Naive thymus-derived CD8-positive, alpha-beta T cell (primary cell): ENCODE data around the gene DEXI. TPM values are rescaled to one million over a fixed set of nuclear protein-coding genes. Genes with fewer than 3 reads are reported as not detected.
A peak's percentile ranks its signal among the peaks of the same experiment; 100 is the strongest.
"Not testable (repeated sequence)": the region's sequence is repeated elsewhere in the genome, so short reads cannot be mapped to it uniquely, and the experiment has no call there.

Experiments used
- ATAC-seq, 2 donors: fragments of 150-1000 bp; cut with Tn5 transposase in 1 of 2; sonication (Bioruptor Pico), chemical (Tn5 transposase) in 1 of 2; 1 replicate in 1 of 2; 2 replicates in 1 of 2; pipeline ENCODE4 v1.10.0; 2021; ENCODE audit warnings: mild to moderate bottlenecking in 2 of 2, moderate library complexity in 2 of 2
- POLR2A ChIA-PET: fragments of 350-600 bp; sonication (Branson Sonifier 250); formaldehyde crosslinking; loops from one replicate; lab custom pipeline; 2021; ENCODE audit warnings: antibody characterized with exemption; lab: Charles Lee
- DNase-seq, 10 donors: peaks; one replicate each; pipeline versions ENCODE4 v3.0.0 to v3.0.0-alpha.2; 2020 to 2022
- H3K27ac Mint-ChIP-seq, 10 donors: one replicate each; pipeline ENCODE4 v1.8.0; 2020 to 2022; ENCODE audit warnings: mild to moderate bottlenecking in 10 of 10, mixed read lengths in 10 of 10, moderate library complexity in 4 of 10, inconsistent platforms in 1 of 10
- H3K27me3 Mint-ChIP-seq, 5 donors: one replicate each; pipeline ENCODE4 v1.8.0; 2021 to 2022; ENCODE audit warnings: mixed read lengths in 5 of 5
- H3K36me3 Mint-ChIP-seq, 3 donors: one replicate each; pipeline ENCODE4 v1.8.0; 2020 to 2022; ENCODE audit warnings: mixed read lengths in 3 of 3, mild to moderate bottlenecking in 2 of 3, inconsistent platforms in 1 of 3
- H3K4me1 Mint-ChIP-seq, 4 donors: one replicate each; pipeline ENCODE4 v1.8.0; 2021 to 2022; ENCODE audit warnings: mixed read lengths in 4 of 4
- H3K4me3 Mint-ChIP-seq, 10 donors: one replicate each; pipeline ENCODE4 v1.8.0; 2020 to 2022; ENCODE audit warnings: mild to moderate bottlenecking in 10 of 10, mixed read lengths in 10 of 10, moderate library complexity in 6 of 10, inconsistent platforms in 1 of 10
- H3K9me3 Mint-ChIP-seq, 9 donors: one replicate each; pipeline ENCODE4 v1.8.0; 2020 to 2022; ENCODE audit warnings: mixed read lengths in 9 of 9, mild to moderate bottlenecking in 3 of 9, inconsistent platforms in 1 of 9, moderate library complexity in 1 of 9
- polyA plus RNA-seq, 3 donors: library from polyadenylated mRNA; unstranded; fragments of 300-500 nt; fragmentation: Illumina TruSeq; gene quantifications; one replicate each; pipeline ENCODE4 v1.2.3, GENCODE V29; 2021
- total RNA-seq, 8 experiments: library from RNA in 2 of 8; stranded (reverse) in 2 of 8; gene quantifications; one replicate each; pipeline ENCODE4 v1.2.3 and lab custom pipeline; 2021 to 2026

DEXI gene
- total and polyA plus RNA-seq, 5 experiments from 2014 or later, result 30.5 to 60.4 (median 50.8) TPM

- DNase-seq, result peak in 7 of 10 donors; percentile 29 to 75 (median 53)
- Mint-ChIP-seq H3K36me3 (no peaks in the 10 kb centered on the region), H3K4me3 (peak overlapping the region in 9 of 10 donors; percentile 1 to 71 (median 63)), H3K27me3 (no peaks in the 10 kb centered on the region), H3K27ac (peak overlapping the region; percentile 58 to 93 (median 82)), H3K9me3 (no peaks in the 10 kb centered on the region), H3K4me1 (peaks cover 22 to 76% (median 66%) of the 10 kb centered on the region in 4 donors)
- POLR2A ChIA-PET, result interaction anchor here (0.6 to 0.9 kb wide), 2 partner anchors 157 to 307 kb away, joined by 3 to 4 read pairs; partner anchors contain the start of gene SOCS1
- peak; percentile 67 to 86 for ATAC-seq
These were observed 7.2 kb upstream of the DEXI start for GRCh38 chr16:10949424-10949970.

- POLR2A ChIA-PET, result no interaction called here
- H3K36me3 Mint-ChIP-seq, result no peaks in the 10 kb centered on the region
- DNase-seq (no peak), ATAC-seq (no peak)
- H3K27me3 Mint-ChIP-seq, result no peaks in the 10 kb centered on the region
- H3K9me3 Mint-ChIP-seq, result no peaks in the 10 kb centered on the region
- H3K4me3 Mint-ChIP-seq, result peak overlapping the region in 4 of 10 donors; percentile 26 to 58 (median 43)
- peak overlapping the region in 3 of 10 donors; percentile 32 to 77 (median 50) for H3K27ac Mint-ChIP-seq
- peaks cover 22 to 75% (median 69%) of the 10 kb centered on the region in 4 donors for H3K4me1 Mint-ChIP-seq
These were observed 5.0 kb upstream of the DEXI start for GRCh38 chr16:10947211-10947787.

GRCh38 chr16:10946308-10946707, 4.0 kb upstream of the DEXI start:
- no peaks in the 10 kb centered on the region for H3K36me3 Mint-ChIP-seq
- peaks cover 22 to 77% (median 71%) of the 10 kb centered on the region in 4 donors for H3K4me1 Mint-ChIP-seq
- peak overlapping the region in 6 of 10 donors; percentile 30 to 80 (median 64) for H3K27ac Mint-ChIP-seq
- no peaks in the 10 kb centered on the region for H3K9me3 Mint-ChIP-seq
- peak overlapping the region in 9 of 10 donors; percentile 49 to 95 (median 89) for H3K4me3 Mint-ChIP-seq
- no peak for DNase-seq
- no peak for ATAC-seq
- no peaks in the 10 kb centered on the region for H3K27me3 Mint-ChIP-seq
- POLR2A ChIA-PET, result no interaction called here

- Mint-ChIP-seq H3K9me3 (no peaks in the 10 kb centered on the region), H3K4me3 (peak overlapping the region; percentile 82 to 95 (median 90))
- POLR2A ChIA-PET, result interaction anchor here (1.4 to 2.0 kb wide), 3 partner anchors 9 to 311 kb away, joined by 6 to 7 read pairs (median 7); partner anchors contain the start of gene SOCS1
These were observed 3.0 kb upstream of the DEXI start for GRCh38 chr16:10945065-10945787.

GRCh38 chr16:10944249-10945064, 2.2 kb upstream of the DEXI start, which contains the start of gene CLEC16A:
TSS of gene CLEC16A (plus strand) at chr16:10944564. CDS start at chr16:10944718, 154 bp downstream.
- POLR2A ChIA-PET, result interaction anchor here (0.5 to 2.0 kb wide), 4 partner anchors 10 to 642 kb away, joined by 3 to 7 read pairs (median 6); partner anchors contain the start of genes LITAF and SOCS1
- Mint-ChIP-seq H3K4me1 (peaks cover 31 to 80% (median 77%) of the 10 kb centered on the region in 4 donors), H3K27ac (peak within 1 kb of the TSS; percentile 35 to 93 (median 88))

More at GRCh38 chr16:10945065-10945787, 3.0 kb upstream of the DEXI start:
- peaks cover 28 to 80% (median 76%) of the 10 kb centered on the region in 4 donors for H3K4me1 Mint-ChIP-seq
- H3K36me3 Mint-ChIP-seq, result no peaks in the 10 kb centered on the region
- DNase-seq (no peak), ATAC-seq (no peak)
- H3K27ac Mint-ChIP-seq, result peak overlapping the region; percentile 35 to 90 (median 85)
- no peaks in the 10 kb centered on the region for H3K27me3 Mint-ChIP-seq

GRCh38 chr16:10943064-10943353, 741 bp upstream of the DEXI start:
- H3K4me1 Mint-ChIP-seq, result peaks cover 37 to 83% (median 79%) of the 10 kb centered on the region in 4 donors
- ATAC-seq (no peak), DNase-seq (no peak)
- H3K4me3 Mint-ChIP-seq, result peak overlapping the region; percentile 74 to 91 (median 84)
- no peaks in the 10 kb centered on the region for H3K27me3 Mint-ChIP-seq
- H3K36me3 Mint-ChIP-seq, result peaks cover 0 to 7% (median 0%) of the 10 kb centered on the region in 3 donors
- POLR2A ChIA-PET, result no interaction called here
- no peaks in the 10 kb centered on the region for H3K9me3 Mint-ChIP-seq
- H3K27ac Mint-ChIP-seq, result peak overlapping the region in 9 of 10 donors; percentile 52 to 93 (median 85)

More at GRCh38 chr16:10944249-10945064, 2.2 kb upstream of the DEXI start, which contains the start of gene CLEC16A:
- H3K4me3 Mint-ChIP-seq, result peak within 1 kb of the TSS; percentile 85 to 95 (median 90)
- peak; percentile 68 to 75 for ATAC-seq
- DNase-seq, result peak; percentile 90 to 95 (median 94)
- H3K9me3 Mint-ChIP-seq, result no peaks in the 10 kb centered on the region
- H3K36me3 Mint-ChIP-seq, result peaks cover 0 to 3% (median 0%) of the 10 kb centered on the region in 3 donors
- no peaks in the 10 kb centered on the region for H3K27me3 Mint-ChIP-seq

- H3K36me3 Mint-ChIP-seq, H3K9me3 Mint-ChIP-seq, DNase-seq, H3K27me3 Mint-ChIP-seq: not testable (repeated sequence)
- POLR2A ChIA-PET, result interaction anchor here (1.0 to 1.3 kb wide), 4 partner anchors 198 to 1851 kb away, joined by 6 to 12 read pairs (median 6); partner anchors contain the start of genes HAPSTR1, NUBP1, SOCS1 and TXNDC11
- peak; percentile 6 to 16 for ATAC-seq
- peak overlapping the region in 5 of 10 donors; percentile 78 to 94 (median 89) for H3K27ac Mint-ChIP-seq
- peak overlapping the region; percentile 85 to 96 (median 92) for H3K4me3 Mint-ChIP-seq
- peaks cover 39 to 87% (median 82%) of the 10 kb centered on the region in 4 donors for H3K4me1 Mint-ChIP-seq
These were observed 325 bp downstream of the DEXI start for GRCh38 chr16:10941935-10942351.

- POLR2A ChIA-PET, result interaction anchor here (0.5 to 1.6 kb wide), 6 partner anchors 15 to 978 kb away, joined by 3 to 12 read pairs (median 4); partner anchors contain the start of gene SOCS1
- Mint-ChIP-seq H3K27ac (peak overlapping the region; percentile 60 to 94 (median 86)), H3K36me3 (peaks cover 0 to 9% (median 0%) of the 10 kb centered on the region in 3 donors), H3K4me3 (peak overlapping the region; percentile 85 to 96 (median 92)), H3K27me3 (no peaks in the 10 kb centered on the region), H3K4me1 (peaks cover 44 to 87% (median 83%) of the 10 kb centered on the region in 4 donors), H3K9me3 (no peaks in the 10 kb centered on the region)
- DNase-seq (peak in 2 of 10 donors; percentile 16 to 60), ATAC-seq (no peak)
These were observed 938 bp downstream of the DEXI start for GRCh38 chr16:10941127-10941933.

- POLR2A ChIA-PET, result interaction anchor here (0.5 to 1.6 kb wide), 5 partner anchors 14 to 979 kb away, joined by 3 to 5 read pairs (median 3); no protein-coding TSS in a partner anchor
- H3K9me3 Mint-ChIP-seq, result no peaks in the 10 kb centered on the region
- H3K27me3 Mint-ChIP-seq, result no peaks in the 10 kb centered on the region
- peaks cover 43 to 87% (median 83%) of the 10 kb centered on the region in 4 donors for H3K4me1 Mint-ChIP-seq
- H3K27ac Mint-ChIP-seq, result peak overlapping the region; percentile 73 to 92 (median 85)
- H3K4me3 Mint-ChIP-seq, result peak overlapping the region; percentile 85 to 96 (median 92)
- H3K36me3 Mint-ChIP-seq, result peaks cover 0 to 14% (median 0%) of the 10 kb centered on the region in 3 donors
- ATAC-seq (no peak), DNase-seq (no peak)
These were observed 1.7 kb downstream of the DEXI start for GRCh38 chr16:10940501-10941079.

- H3K27me3 Mint-ChIP-seq, result no peaks in the 10 kb centered on the region
- POLR2A ChIA-PET, result interaction anchor here (1.4 to 1.6 kb wide), 2 partner anchors 9 to 195 kb away, joined by 3 to 5 read pairs; no protein-coding TSS in a partner anchor
- H3K9me3 Mint-ChIP-seq, result no peaks in the 10 kb centered on the region
- peaks cover 44 to 87% (median 82%) of the 10 kb centered on the region in 4 donors for H3K4me1 Mint-ChIP-seq
- H3K36me3 Mint-ChIP-seq, result peaks cover 0 to 17% (median 0%) of the 10 kb centered on the region in 3 donors
- H3K4me3 Mint-ChIP-seq, result peak overlapping the region; percentile 85 to 96 (median 92)
- ATAC-seq (no peak), DNase-seq (no peak)
- H3K27ac Mint-ChIP-seq, result peak overlapping the region in 9 of 10 donors; percentile 4 to 92 (median 61)
These were observed 2.5 kb downstream of the DEXI start for GRCh38 chr16:10939649-10940234.
